NCI-H2029 treated with DMSO at 0.1 percent for 48 hours (cell line): Measurements from ENCODE around the gene PCDHGA1.

Source experiments
- DNase-seq: peaks from one replicate; lab custom pipeline; 2025; lab: John Stamatoyannopoulos, UW

Gene PCDHGA1

DNA sequence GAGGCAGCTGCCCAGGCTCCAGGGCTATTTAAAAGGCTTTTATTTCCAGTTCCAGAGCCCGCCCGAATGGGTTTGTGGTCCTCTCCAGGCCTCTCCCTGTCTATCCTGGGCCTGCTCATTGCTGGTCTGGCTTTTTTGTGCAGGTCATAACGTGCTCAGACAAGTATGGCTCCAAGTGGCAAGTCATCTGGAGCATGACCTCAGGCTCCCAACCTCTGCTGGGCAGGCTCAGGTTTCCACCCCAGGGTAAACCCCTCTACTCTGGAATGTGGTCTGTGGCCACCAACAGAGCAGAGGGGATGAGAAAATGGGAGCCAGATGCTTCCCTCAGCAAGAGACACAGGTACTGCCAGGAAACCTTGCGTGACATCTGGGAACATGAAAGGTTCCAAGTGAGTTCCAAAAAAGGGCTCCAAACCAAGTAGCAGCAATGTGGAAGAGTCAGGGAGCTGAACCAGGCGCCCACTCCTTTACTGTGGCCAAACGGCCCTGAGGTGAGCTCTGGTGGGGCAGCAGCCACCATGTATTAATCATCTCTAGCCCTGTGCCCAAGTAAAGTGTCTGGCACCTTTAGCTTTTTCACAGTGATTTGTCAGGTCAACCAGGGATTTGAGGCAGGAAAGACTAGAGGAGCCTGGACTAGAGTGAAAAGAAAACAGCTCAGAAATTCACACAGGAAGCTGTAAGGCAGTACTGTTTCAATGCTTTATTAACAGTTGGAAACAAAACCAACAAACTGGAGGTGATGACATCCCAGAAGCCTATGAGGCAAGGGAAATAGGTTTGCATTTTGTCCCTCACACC is 184.2 kb downstream of the PCDHGA1 start:
- no peak for DNase-seq

DNA sequence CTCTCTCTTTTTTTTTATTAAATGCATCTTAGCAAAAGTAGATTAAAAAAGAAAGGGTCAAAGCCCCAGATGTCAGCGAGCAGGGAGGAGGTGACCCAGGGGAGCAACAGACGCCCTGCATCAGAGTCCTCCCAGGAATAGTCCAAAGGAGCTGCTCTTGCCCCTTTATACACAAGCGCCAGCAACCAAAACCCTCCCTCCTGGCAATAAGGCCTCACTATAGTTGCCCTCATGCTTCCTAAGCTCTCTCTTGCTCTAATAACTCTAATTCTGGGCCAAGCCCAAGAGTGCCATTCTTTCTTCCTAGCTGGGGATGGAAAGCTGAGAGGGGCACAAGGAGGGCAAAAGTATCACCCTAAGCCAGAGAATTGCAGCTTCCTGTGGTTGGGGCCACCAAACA is 184.8 kb downstream of the PCDHGA1 start:
- no peak for DNase-seq

DNA sequence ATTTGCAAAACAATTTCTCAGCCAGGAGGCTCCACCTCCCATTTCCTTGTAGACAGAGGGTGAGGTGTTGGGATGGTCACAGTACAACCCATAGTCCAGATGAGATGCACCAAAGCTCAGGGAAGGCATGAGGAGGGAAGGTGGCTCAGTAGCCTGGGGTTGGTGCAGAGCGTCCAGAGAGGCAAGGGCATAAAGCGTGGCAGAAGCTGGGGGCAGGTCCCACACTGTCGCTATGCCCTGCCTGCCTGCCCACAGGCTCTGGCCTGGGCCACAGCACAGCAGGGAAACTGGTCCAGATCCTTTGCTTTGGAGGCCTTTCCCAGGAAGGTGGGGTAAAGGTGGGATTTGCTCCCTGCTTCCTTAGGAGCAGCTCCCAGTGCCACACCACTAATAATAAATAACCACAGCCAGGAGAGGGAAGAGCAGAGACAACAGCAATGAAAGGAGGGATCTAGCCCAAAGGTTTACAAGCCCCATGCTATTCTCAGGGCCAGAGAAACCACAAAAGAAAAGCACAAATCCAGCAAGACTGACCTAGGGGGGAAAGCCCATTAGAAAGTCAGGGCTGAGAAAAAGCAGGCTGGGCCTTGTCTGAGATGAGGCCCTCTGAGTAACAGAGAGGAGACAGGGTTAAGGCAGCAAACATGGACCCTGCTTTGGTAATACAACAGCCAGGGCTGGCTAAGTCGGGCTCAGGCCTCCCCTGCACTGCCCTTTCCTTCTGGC is 185.8 kb downstream of the PCDHGA1 start:
- no peak for DNase-seq

DNA sequence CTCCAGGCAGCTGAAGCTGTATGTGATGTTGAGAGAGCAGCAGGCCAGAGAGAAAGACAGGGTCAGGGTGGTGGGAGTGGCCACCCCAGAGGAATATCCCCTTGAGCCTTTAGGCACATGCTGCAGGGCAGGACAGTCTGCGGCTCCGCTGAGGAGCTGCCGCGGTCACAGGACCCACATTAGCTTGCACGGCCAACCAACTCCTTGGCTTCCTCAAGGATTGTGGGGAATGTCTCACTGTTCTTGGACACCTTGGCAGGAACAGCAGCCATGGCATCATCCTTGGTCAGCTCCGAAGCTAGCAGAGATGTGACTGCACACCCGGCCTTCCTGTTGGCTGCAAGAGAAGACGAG is 186.3 kb downstream of the PCDHGA1 start:
- no peak for DNase-seq

DNA sequence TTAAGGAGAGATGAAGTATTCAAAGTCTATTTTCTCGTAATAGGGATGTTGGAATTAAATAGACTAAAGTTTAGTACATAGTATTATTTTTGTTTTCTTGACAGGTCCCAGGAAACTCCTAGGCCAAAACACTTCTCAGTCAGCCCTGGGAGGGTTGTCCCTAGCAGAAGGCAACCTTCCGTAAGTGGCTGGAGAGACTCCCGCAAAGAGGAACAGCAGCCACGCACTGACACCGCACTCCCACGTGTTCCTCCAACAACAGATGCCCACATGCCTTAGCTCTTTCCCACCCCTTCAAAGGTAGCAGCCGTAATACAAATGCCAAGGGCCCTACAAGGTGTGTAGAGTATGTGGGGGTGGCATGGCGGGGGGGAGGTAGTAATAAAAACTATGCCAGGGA is 187.0 kb downstream of the PCDHGA1 start:
- DNase-seq = no peak

DNA sequence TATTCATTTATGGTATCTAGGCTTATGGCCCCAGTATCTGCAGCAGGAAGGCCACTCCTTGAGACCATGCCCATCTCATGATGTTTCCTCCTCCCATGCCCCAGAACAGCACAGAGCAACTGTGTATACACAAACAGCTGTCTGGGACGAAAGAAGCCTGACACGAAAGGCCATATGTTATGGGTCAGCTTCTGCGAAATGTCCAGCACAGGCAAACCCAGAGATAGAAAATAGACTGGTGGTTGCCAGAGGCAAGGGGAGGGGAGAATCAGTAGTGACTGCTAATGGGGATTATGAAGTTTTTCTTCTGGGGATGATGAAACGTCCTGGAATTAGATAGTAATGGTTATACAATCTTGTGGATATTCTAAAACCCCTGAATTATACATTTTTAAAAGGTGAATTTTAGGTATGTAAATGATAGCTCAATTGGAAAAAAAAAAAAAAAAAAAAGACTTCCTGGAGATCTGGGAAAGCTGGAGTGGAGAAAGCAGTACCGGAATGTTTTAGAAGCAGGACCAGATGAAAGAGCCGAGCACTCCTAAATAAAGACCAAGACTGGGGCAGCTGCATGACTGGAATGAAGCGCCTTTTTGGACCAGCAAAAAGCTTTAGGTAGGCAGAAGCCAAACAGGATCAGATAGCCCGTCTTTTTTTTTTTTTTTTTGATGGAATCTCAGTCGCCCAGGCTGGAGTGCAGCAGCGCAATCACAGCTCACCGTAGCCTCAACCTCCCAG is 187.7 kb downstream of the PCDHGA1 start:
- no peak for DNase-seq

DNA sequence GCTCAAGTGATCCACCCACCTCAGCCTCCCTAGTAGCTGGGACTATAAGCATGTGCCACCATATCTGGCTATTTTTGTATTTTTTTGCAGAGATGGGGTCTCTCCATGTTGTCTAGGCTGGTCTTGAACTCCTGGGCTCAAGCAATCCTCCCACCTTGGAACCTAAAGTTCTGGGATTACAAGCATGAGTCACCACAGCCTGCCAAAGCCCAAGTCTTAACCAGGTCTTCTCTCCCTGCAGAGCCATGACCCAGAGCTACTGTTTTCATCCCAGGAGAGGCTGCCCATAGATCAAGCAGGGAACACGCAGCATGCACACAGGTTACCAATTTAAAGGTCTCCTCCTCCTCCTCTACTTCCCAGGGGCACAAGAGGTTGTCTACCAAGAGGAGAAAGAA is 188.3 kb downstream of the PCDHGA1 start:
- DNase-seq = no peak

DNA sequence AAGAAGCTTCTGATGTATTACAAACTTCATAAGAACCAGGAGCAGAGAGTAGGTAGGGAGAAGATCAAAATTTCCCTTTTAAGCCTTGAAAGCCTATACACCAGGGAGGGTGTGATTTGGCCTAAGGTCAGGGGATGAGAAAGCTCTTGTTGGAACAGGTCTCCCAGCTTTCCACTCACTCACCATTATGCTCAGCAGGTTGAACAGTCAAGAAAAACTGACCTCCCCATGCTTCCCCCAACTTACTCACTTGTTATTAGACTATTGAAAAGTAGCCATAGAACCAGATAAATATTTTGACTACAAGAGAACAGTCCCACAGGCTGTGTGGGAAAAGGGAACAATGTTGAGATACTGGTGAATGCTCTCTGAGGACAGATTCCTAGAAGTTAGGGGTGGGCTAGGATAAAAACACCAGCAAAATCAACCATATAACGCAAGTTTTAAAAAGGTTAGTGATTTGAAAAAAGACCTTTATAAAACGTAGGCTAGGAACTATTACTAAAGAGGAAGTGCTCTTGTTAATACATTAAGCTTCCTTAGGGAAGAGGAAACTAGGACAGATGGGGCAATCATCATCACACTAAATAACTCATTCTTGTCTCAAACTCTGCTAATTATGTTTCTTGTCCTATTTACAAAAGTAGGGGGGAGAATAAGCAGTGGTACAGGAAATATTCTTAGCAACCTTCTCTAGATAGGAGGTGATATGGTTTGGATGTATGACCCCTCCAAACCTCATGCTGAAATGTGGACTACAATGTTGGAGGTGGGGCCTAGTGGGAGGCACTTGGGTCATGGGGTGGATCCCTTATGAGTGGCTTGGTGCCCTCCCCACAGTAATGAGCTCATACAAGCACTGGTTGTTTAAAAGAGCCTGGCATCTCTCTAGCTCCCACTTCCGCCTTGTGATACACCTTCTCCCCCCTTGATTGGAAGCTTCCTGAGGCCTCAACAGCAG is 189.6 kb downstream of the PCDHGA1 start:
- DNase-seq = no peak

DNA sequence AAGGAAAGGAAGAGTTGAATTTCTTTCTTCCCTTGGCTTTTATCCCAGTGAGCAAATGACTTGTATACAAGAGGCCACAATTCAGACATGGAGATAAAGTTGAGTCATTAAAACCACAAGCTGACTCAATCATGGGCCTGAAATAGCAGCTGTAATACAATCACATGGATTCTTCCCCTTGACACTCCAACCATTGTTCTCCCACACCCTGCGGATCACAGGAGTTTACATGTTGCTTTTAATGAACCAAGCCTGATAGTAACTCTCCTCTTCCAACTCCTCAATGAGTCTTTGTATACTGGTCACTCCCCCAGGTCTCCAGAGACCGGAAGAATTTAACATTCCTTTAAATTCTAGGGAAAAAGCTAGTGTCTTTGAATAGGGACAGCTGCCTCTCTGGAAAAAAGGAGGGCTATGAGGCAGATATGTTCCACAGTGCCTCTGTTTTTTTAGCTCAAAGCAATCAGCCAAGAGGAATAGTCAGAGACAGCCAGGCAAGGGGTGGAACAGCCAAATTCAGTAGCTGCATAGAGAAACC is 191.0 kb downstream of the PCDHGA1 start:
- no peak for DNase-seq

DNA sequence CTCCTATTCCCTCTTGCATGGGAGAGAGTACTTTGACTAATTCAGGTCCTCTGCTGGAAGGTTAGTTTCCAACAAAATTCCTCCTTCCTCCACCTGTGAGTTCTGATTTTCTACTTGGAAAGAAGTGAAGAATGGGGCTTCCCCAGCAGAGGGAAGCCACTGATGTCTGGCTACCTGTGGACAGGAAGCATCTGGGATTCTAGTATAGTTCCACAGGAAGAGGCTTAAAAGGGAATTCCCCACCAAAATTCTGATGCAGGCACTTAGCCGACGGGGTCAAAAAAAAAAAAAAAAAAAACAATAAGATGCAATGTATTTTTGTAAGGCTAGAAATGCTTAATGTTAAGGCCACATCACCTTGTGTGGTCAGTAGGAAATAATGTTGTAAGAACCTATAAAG is 192.0 kb downstream of the PCDHGA1 start:
- no peak for DNase-seq

DNA sequence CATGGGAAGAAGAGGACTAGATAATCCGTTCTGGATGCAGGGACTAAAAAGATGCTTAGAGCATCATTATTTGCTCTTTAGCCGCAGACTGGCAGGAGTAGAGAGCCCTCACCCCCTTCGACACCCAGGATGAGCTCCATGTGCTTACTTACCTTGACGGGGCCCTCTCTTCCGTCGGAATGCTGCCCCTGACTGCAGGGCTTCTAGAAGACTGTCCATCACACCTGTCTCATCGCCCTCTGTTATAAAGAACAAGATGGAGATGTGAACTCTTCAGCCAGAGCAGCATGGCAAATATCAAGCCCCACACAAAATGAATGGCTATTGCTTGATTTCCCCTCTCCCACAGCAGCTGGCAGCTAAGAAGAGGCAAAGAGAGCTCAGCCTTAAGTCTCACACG is 193.7 kb downstream of the PCDHGA1 start:
- no peak for DNase-seq

DNA sequence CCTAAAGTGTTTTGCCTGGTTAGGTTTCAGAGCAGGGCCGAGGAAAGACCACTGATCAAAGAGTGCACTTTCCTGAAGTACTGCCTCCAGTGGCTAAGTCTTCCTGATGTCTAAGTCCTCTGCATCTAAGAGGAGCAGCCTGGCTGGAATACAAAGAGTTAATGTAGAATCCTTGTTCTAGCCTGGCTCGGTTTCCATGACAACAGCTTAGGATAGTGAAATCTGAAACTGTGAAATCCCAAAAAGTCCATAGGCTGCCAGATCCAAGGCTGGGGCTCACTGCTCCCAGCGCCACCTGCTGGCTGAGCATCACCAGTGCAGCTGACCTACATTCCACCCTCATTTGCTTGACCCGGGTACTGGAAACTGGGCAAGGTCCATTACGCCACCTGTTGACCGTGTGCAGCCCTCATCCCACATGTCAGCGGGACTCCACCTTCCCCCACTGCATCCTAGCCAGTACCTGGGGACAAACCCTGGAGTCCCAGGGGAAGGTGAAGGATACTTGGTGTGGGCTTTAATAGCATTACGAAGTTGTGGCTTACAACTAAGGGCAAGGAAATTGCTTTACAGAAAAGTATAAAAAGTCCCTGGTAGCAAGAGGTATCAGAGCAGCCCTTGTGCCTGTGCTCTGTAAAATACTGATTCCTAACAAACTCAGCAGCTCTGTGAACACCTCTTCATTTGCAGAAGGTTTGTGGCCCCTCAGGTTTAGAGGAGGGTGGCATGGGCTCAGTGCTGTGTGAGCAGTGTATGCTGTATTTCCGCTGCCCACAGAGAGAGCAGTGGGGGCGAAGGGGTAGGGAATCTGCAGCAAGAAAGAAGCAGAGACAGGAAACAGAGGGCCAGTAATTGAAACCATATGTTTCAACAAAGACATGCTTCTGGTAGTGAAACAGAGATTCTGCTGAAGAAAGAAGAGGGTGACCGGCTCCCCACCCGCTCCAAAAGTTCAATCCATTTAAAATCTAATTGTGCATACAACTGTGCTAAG is 194.6 kb downstream of the PCDHGA1 start:
- DNase-seq = peak; percentile 84

DNA sequence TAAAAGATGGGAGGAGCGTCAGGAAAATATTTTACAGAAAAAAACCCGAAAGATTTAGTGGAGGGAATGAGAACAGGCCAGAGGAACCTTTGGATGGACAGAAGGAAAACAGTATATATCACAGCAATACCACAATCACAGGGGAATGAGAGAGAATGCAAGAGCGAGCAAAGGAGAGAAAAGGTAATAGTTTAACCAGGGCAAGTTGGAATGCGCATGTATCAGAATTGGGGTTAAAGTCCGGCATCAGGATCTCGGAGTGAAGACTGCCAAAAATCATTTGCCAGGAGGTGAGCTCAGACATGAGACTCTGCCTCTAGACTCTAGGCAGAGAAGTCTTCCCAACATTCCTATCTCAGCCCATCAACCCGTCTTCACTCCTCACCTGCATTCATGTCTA is 195.3 kb downstream of the PCDHGA1 start:
- DNase-seq = no peak

DNA sequence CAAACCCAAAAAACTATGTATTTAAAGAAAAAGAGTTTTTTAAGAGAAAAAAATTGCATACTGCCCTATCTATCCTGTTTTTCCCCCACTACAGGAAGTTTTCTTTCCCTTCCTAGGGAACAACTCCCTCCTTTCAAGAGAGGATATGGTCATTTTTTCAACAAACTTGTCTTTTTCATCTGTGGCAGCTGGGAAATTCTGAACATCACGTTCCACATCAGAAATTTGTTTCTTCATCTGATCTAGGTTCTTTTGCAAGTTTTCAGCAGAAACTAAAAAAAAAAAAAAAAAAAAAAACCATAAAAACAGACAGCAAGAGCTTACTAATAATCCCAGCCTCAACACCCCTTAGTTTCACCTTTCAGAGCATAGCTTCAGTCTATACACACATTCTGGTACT is 197.1 kb downstream of the PCDHGA1 start:
- DNase-seq = no peak

DNA sequence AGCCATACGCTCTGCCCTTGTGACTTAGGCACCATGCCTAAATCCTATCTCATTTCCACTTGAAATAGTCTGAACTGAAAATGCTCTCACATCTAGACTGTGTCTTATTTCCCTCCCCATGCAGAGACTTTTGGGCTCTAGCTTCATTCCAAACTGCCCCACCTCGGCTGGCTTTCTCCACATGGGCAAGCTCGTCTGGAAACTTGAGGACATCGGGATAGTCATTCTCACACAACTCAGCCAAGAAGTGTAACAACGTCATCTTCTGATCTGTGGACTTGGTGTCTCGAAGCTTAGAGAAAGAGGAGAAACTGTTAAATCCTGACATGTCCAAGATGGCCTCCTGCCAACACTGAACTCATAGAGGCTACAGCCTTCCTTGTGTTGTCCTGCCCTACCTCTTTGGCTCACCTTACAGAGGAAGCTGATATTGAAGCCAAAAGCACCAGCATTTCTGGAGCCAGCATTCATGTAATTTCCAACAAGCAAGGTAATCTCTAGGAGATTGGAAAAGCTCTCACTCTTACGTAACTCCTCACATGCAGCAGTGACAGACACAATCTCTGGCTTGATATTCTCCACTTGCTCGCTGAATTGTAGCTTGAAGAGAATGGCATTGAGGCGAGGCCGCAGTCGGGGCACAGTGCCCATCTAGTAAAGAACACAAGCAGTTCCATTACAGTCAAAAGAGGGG is 198.1 kb downstream of the PCDHGA1 start:
- DNase-seq = no peak

DNA sequence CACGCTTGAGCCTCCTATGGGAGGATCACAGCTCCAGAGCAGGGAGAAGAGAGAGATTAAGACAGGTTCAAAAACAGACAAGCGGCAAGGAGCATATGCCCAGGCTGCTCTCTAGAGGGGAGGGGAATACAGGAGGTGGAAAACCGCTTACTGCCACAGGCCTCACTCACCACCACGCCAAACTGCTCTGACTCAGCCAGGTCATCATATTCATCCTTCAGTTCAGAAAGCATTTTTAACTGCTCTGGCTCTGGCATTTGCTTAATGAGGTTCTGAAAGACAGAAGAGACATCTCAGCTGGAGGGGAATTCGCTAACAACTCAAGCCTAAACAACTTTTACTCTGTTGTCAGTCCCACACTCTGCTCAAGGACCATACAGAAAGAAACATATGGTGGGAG is 198.7 kb downstream of the PCDHGA1 start:
- no peak for DNase-seq

DNA sequence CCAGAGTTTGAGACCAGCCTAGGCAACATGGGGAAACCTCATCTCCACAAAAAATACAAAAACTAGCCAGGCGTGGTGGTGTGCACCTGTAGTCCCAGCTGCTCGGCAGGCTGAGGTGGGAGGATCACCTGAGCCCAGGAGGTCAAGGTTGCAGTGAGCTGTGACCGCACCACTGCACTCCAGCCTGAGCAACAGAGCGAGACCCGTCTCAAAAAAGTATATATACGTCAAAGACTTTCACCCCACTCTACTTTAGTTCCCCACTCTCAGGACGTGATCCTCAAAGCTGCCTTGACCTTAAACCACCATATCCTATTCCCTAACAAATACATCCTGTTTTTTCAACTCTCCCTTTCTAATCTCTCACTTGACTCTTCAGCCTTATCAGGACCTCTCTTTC is 199.6 kb downstream of the PCDHGA1 start:
- DNase-seq = no peak

DNA sequence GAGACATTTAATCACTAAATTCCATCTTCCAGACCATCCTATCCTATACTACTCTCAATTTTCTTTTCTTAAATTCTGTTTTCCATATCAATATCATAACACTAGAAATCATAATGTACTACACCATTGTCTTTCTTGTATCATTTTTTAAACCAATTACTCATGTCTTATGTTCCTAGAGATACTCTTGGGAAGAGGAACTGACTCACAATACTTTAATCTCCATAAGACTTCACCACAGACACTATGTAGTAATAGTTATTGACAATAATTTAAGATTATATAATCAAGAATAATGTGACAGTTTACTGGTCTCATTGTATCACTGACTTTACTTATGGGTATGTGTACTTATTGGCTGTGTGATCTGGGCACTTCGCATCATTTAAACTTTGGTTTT is 202.4 kb downstream of the PCDHGA1 start:
- DNase-seq = no peak

DNA sequence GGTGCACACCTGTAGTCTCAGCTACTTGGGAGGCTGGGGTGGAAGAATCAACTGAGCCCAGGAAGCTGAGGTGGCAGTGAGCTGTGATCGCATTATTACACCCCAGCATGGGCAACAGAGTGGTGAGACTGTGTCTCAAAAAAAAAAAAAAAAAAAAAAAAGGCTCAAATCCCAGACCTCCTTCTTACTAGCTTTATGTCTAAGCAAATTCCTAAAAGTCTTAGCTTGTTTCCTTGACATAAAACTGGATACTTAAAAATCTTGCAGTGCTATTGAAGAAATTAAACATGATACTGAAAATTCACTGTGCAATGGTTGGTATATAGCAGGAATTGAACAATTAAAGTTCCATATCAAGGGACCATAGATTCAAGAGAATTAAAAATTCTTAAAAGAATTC is 203.6 kb downstream of the PCDHGA1 start:
- DNase-seq = no peak
